GM23338 (cell line): Measurements from ENCODE around the gene TRAPPC2. TPM values are rescaled to one million over a fixed set of nuclear protein-coding genes. Genes with fewer than 3 reads are reported as not detected.

ENCODE experiments used
- ATAC-seq: fragments of 200-7000 bp; cut with Tn5 transposase; 3 replicates; pipeline ENCODE4 v1.9.1; 2020
- DNase-seq: peaks from one replicate; pipeline ENCODE4 v3.0.0-alpha.2; 2015; ENCODE audit warnings: low spot score
- H2AFZ ChIP-seq: fragments of 200-600 bp; sonication (generic); 2 replicates; pipeline ENCODE4 v1.8.0; 2016; ENCODE audit warnings: antibody characterized with exemption, mild to moderate bottlenecking, moderate library complexity
- H3F3A ChIP-seq: fragments of 200-600 bp; sonication (generic); replicated peaks from 2 replicates; pipeline ENCODE4 v1.8.0; 2017; ENCODE audit warnings: antibody characterized with exemption, mixed run types, low read depth
- H3K27ac ChIP-seq: fragments of 200-600 bp; sonication (generic); 2 replicates; pipeline ENCODE4 v1.6.1; 2016; ENCODE audit warnings: low read depth
- H3K27me3 ChIP-seq: fragments of 200-600 bp; sonication (generic); 2 replicates; pipeline ENCODE4 v1.8.0; 2016; ENCODE audit warnings: mild to moderate bottlenecking, mixed run types, moderate library complexity; ENCODE audit not compliant: insufficient read depth
- H3K36me3 ChIP-seq: fragments of 200-600 bp; sonication (generic); 2 replicates; pipeline ENCODE4 v1.8.0; 2016; ENCODE audit warnings: mild to moderate bottlenecking; ENCODE audit not compliant: insufficient read depth
- H3K4me1 ChIP-seq: fragments of 200-600 bp; sonication (generic); 2 replicates; pipeline ENCODE4 v1.8.0; 2016; ENCODE audit warnings: mild to moderate bottlenecking, moderate library complexity; ENCODE audit not compliant: insufficient read depth
- H3K4me2 ChIP-seq: fragments of 200-600 bp; sonication (generic); 2 replicates; pipeline ENCODE4 v1.7.1; 2017; ENCODE audit warnings: mixed run types
- H3K4me3 ChIP-seq: fragments of 200-600 bp; sonication (generic); 2 replicates; pipeline ENCODE4 v1.6.1; 2016; ENCODE audit warnings: mixed run types
- H3K79me2 ChIP-seq: fragments of 200-600 bp; sonication (generic); replicated peaks from 2 replicates; pipeline ENCODE4 v1.8.0; 2017; ENCODE audit warnings: mild to moderate bottlenecking; ENCODE audit not compliant: insufficient read depth
- H3K9me2 ChIP-seq: fragments of 200-600 bp; sonication (generic); 2 replicates; pipeline ENCODE4 v1.8.0; 2017; ENCODE audit not compliant: insufficient read depth
- H4K20me1 ChIP-seq: fragments of 200-600 bp; sonication (generic); replicated peaks from 2 replicates; pipeline ENCODE4 v1.8.0; 2017; ENCODE audit warnings: mild to moderate bottlenecking; ENCODE audit not compliant: insufficient read depth
- H3K27ac Mint-ChIP-seq: 2 replicates; pipeline ENCODE4 v1.8.0; 2020; ENCODE audit warnings: inconsistent platforms, mild to moderate bottlenecking, moderate library complexity, mixed read lengths
- H3K27me3 Mint-ChIP-seq: 3 replicates; pipeline ENCODE4 v1.8.0; 2022; ENCODE audit warnings: low read depth, mild to moderate bottlenecking, moderate library complexity, mixed read lengths, inconsistent platforms; ENCODE audit not compliant: insufficient read depth, poor library complexity
- H3K36me3 Mint-ChIP-seq: 3 replicates; pipeline ENCODE4 v1.8.0; 2021; ENCODE audit warnings: low read depth, mild to moderate bottlenecking, inconsistent platforms, moderate library complexity, mixed read lengths
- H3K4me1 Mint-ChIP-seq: 3 replicates; pipeline ENCODE4 v1.8.0; 2020; ENCODE audit warnings: mild to moderate bottlenecking, inconsistent platforms, mixed read lengths
- H3K4me3 Mint-ChIP-seq: 3 replicates; pipeline ENCODE4 v1.8.0; 2021; ENCODE audit warnings: moderate library complexity, mild to moderate bottlenecking, inconsistent platforms, mixed read lengths
- H3K9me3 Mint-ChIP-seq: 3 replicates; pipeline ENCODE4 v1.8.0; 2020; ENCODE audit warnings: moderate library complexity, mild to moderate bottlenecking, inconsistent platforms, mixed read lengths
- CREB1 ChIP-seq: fragments of 250-450 bp; sonication (Bioruptor Pico); IDR thresholded peaks from 2 replicates; pipeline ENCODE4 v1.5.0; 2020; ENCODE audit warnings: low read depth, mild to moderate bottlenecking, moderate library complexity
- EZH2 ChIP-seq: fragments of 200-600 bp; sonication (generic); IDR thresholded peaks from one replicate; pipeline ENCODE4 v1.8.0; 2017; ENCODE audit warnings: antibody characterized with exemption, mild to moderate bottlenecking, low read depth; ENCODE audit not compliant: unreplicated experiment
- EZH2phosphoT487 ChIP-seq: fragments of 200-600 bp; sonication (generic); IDR thresholded peaks from one replicate; pipeline ENCODE4 v1.8.1; 2018; ENCODE audit warnings: antibody characterized with exemption; ENCODE audit not compliant: unreplicated experiment
- JUNB ChIP-seq: IDR thresholded peaks from one replicate; pipeline ENCODE4 v1.6.1; 2016; ENCODE audit warnings: antibody characterized with exemption; ENCODE audit not compliant: unreplicated experiment
- NANOG ChIP-seq: IDR thresholded peaks from 2 replicates; pipeline ENCODE4 v1.6.1; 2016; ENCODE audit warnings: antibody characterized with exemption, borderline replicate concordance
- POLR2AphosphoS5 ChIP-seq: IDR thresholded peaks from 2 replicates; pipeline ENCODE4 v1.6.1; 2016; ENCODE audit warnings: antibody characterized with exemption, low read depth
- ZNF114 ChIP-seq: fragments of 250-450 bp; sonication (Bioruptor Pico); IDR thresholded peaks from 2 replicates; pipeline ENCODE4 v1.5.0; 2020; ENCODE audit warnings: mild to moderate bottlenecking, moderate library complexity
- ZNF331 ChIP-seq: fragments of 250-450 bp; sonication (Bioruptor Pico); IDR thresholded peaks from 2 replicates; pipeline ENCODE4 v1.5.0; 2020; ENCODE audit warnings: low read depth, mild to moderate bottlenecking, moderate library complexity
- polyA plus RNA-seq: library from polyadenylated mRNA; unstranded; fragments of >200 nt; fragmentation: Nextera tagmentation; extraction: Ambion mirVana; gene quantifications from 2 replicates; pipeline ENCODE4 v1.2.1, GENCODE V29; 2016
- total RNA-seq: library from RNA; depleted of rRNA; stranded (reverse); fragments of >200 nt; shearing (Covaris generic); gene quantifications from 2 replicates; pipeline ENCODE4 v1.2.3, GENCODE V29; 2014
- TF ChIP-seq, protein P1 (sequence below): fragments of 250-450 bp; sonication (Bioruptor Pico); IDR thresholded peaks from 2 replicates; pipeline ENCODE4 v1.5.0; 2020; ENCODE audit warnings: mild to moderate bottlenecking, moderate library complexity
- TF ChIP-seq, protein P2 (sequence below): IDR thresholded peaks from one replicate; pipeline ENCODE4 v1.6.1; 2018; ENCODE audit warnings: antibody characterized with exemption; ENCODE audit not compliant: unreplicated experiment

Gene TRAPPC2
- total and polyA plus RNA-seq, 2 experiments from 2014 or later, result 11.7 to 14.6 TPM

DNA sequence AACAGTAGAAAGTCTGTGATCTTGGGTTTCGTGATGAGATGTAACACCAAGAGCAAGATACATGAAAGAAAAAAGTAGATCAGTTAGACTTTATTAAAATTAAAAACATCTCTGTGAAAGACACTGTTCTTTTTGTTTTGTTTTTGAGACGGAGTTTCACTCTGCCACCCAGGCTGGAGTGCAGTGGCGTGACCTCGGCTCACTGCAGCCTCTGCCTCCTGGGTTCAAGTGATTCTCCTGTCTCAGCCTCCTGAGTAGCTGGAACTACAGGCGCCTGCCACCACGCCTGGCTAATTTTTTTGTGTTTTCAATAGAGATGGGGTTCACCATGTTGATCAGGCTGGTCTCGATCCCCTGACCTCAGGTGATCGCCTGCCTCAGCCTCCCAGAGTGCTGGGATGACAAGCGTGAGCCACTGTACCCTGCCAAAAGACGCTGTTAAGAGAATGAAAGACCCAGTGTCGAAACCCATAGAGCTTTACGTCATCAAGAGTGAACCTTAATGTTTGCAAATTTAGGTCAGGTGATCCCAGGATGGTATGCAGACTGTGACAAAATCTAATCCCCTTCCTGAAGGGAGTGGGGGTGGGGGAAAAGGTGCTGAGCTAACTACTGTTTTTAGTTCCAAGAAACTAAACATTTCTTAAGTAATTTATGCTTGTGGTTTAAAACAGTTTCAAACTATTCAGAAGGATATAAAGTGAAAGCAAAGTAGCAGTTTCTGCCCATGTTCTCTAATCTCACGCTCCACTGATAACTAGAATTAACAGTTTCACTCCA lies 8.2 kb upstream of the TRAPPC2 start (continued):
- TF ChIP-seq, protein P1, sequence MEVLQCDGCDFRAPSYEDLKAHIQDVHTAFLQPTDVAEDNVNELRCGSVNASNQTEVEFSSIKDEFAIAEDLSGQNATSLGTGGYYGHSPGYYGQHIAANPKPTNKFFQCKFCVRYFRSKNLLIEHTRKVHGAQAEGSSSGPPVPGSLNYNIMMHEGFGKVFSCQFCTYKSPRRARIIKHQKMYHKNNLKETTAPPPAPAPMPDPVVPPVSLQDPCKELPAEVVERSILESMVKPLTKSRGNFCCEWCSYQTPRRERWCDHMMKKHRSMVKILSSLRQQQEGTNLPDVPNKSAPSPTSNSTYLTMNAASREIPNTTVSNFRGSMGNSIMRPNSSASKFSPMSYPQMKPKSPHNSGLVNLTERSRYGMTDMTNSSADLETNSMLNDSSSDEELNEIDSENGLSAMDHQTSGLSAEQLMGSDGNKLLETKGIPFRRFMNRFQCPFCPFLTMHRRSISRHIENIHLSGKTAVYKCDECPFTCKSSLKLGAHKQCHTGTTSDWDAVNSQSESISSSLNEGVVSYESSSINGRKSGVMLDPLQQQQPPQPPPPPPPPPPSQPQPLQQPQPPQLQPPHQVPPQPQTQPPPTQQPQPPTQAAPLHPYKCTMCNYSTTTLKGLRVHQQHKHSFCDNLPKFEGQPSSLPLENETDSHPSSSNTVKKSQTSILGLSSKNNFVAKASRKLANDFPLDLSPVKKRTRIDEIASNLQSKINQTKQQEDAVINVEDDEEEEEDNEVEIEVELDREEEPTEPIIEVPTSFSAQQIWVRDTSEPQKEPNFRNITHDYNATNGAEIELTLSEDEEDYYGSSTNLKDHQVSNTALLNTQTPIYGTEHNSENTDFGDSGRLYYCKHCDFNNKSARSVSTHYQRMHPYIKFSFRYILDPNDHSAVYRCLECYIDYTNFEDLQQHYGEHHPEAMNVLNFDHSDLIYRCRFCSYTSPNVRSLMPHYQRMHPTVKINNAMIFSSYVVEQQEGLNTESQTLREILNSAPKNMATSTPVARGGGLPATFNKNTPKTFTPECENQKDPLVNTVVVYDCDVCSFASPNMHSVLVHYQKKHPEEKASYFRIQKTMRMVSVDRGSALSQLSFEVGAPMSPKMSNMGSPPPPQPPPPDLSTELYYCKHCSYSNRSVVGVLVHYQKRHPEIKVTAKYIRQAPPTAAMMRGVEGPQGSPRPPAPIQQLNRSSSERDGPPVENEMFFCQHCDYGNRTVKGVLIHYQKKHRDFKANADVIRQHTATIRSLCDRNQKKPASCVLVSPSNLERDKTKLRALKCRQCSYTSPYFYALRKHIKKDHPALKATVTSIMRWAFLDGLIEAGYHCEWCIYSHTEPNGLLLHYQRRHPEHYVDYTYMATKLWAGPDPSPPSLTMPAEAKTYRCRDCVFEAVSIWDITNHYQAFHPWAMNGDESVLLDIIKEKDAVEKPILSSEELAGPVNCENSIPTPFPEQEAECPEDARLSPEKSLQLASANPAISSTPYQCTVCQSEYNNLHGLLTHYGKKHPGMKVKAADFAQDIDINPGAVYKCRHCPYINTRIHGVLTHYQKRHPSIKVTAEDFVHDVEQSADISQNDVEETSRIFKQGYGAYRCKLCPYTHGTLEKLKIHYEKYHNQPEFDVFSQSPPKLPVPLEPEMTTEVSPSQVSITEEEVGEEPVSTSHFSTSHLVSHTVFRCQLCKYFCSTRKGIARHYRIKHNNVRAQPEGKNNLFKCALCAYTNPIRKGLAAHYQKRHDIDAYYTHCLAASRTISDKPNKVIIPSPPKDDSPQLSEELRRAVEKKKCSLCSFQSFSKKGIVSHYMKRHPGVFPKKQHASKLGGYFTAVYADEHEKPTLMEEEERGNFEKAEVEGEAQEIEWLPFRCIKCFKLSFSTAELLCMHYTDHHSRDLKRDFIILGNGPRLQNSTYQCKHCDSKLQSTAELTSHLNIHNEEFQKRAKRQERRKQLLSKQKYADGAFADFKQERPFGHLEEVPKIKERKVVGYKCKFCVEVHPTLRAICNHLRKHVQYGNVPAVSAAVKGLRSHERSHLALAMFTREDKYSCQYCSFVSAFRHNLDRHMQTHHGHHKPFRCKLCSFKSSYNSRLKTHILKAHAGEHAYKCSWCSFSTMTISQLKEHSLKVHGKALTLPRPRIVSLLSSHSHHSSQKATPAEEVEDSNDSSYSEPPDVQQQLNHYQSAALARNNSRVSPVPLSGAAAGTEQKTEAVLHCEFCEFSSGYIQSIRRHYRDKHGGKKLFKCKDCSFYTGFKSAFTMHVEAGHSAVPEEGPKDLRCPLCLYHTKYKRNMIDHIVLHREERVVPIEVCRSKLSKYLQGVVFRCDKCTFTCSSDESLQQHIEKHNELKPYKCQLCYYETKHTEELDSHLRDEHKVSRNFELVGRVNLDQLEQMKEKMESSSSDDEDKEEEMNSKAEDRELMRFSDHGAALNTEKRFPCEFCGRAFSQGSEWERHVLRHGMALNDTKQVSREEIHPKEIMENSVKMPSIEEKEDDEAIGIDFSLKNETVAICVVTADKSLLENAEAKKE (CRISPR knock-in tag), result no peak
- TF ChIP-seq ZNF331 (CRISPR knock-in tag) (no peak), POLR2AphosphoS5 (no peak)

DNA sequence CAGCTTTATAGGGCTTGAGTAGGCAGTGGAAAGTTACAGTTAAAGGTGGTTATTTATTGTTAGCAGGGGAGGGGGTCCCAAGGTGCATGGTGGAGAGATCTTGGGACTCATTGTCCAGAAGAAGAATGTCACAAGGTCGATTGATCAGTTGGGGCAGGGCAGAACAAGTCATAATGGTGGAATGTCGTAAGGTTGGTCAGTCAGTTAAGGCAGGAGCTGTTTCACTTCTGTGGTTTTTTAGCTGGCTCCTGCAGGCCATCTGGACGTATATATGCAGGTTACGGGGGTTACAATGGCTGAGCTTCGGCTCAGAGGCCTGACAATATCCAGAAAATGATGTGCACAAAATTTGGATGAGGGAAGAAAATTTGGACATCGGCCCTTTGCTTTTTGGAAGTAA lies 7.3 kb upstream of the TRAPPC2 start:
- Mint-ChIP-seq H3K36me3 (peaks cover 38% of the 10 kb centered on the region; the same call in 2 of the 3 replicates), H3K27me3 (no peaks in the 10 kb centered on the region), H3K4me3 (no peak overlapping the region), H3K9me3 (no peaks in the 10 kb centered on the region), H3K4me1 (peaks cover under 1% of the 10 kb centered on the region; the same call in 2 of the 3 replicates), H3K27ac (no peak overlapping the region; the same call in 1 of the 2 replicates)
- ATAC-seq (no peak), DNase-seq (no peak)
- Histone ChIP-seq H3K79me2 (no peaks in the 10 kb centered on the region), H3K36me3 (peaks cover 9% of the 10 kb centered on the region; the same call in 1 of the 2 replicates), H3F3A (no peaks in the 10 kb centered on the region), H3K27me3 (no peaks in the 10 kb centered on the region), H4K20me1 (no peaks in the 10 kb centered on the region), H3K4me3 (no peak overlapping the region), H3K9me2 (no peaks in the 10 kb centered on the region), H2AFZ (no peak overlapping the region), H3K4me2 (no peak overlapping the region), H3K4me1 (no peaks in the 10 kb centered on the region), H3K27ac (no peak overlapping the region)
- TF ChIP-seq NANOG (no peak), ZNF114 (CRISPR knock-in tag) (no peak), EZH2phosphoT487 (no peak), POLR2AphosphoS5 (no peak), CREB1 (no peak), JUNB (no peak), EZH2 (no peak)
- TF ChIP-seq, protein P2, sequence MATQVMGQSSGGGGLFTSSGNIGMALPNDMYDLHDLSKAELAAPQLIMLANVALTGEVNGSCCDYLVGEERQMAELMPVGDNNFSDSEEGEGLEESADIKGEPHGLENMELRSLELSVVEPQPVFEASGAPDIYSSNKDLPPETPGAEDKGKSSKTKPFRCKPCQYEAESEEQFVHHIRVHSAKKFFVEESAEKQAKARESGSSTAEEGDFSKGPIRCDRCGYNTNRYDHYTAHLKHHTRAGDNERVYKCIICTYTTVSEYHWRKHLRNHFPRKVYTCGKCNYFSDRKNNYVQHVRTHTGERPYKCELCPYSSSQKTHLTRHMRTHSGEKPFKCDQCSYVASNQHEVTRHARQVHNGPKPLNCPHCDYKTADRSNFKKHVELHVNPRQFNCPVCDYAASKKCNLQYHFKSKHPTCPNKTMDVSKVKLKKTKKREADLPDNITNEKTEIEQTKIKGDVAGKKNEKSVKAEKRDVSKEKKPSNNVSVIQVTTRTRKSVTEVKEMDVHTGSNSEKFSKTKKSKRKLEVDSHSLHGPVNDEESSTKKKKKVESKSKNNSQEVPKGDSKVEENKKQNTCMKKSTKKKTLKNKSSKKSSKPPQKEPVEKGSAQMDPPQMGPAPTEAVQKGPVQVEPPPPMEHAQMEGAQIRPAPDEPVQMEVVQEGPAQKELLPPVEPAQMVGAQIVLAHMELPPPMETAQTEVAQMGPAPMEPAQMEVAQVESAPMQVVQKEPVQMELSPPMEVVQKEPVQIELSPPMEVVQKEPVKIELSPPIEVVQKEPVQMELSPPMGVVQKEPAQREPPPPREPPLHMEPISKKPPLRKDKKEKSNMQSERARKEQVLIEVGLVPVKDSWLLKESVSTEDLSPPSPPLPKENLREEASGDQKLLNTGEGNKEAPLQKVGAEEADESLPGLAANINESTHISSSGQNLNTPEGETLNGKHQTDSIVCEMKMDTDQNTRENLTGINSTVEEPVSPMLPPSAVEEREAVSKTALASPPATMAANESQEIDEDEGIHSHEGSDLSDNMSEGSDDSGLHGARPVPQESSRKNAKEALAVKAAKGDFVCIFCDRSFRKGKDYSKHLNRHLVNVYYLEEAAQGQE, result no peak
